HCT116 (cell line): Measurements from ENCODE around the gene ASB7. TPM values are rescaled to one million over a fixed set of nuclear protein-coding genes. Genes with fewer than 3 reads are reported as not detected.

Source experiments
- ATAC-seq: fragments of 200-7000 bp; cut with Tn5 transposase; 2 replicates; pipeline ENCODE4 v1.9.1; 2020; ENCODE audit warnings: mild to moderate bottlenecking, moderate library complexity
- BruUV-seq: library from RNA; stranded (reverse); fragments of 400-500 nt; replicated peaks from 2 replicates; lab custom pipeline; 2021; lab: Mats Ljungman, UMichigan
- CTCF ChIA-PET: fragments of 300-600 bp; sonication (Branson Sonifier 250); formaldehyde crosslinking; loops from one replicate; lab custom pipeline; 2021; ENCODE audit warnings: antibody characterized with exemption; lab: Charles Lee
- POLR2A ChIA-PET: fragments of 300-600, 350-600 bp; sonication (Branson Sonifier 250); formaldehyde crosslinking; loops from one replicate; lab custom pipeline; 2021; ENCODE audit warnings: antibody characterized with exemption; lab: Charles Lee
- RAD21 ChIA-PET, 2 experiments: fragments of 300-600 bp; sonication (Branson Sonifier 250); formaldehyde crosslinking; loops; one replicate each; lab custom pipeline; 2023; ENCODE audit warnings: low total read pairs in 2 of 2; ENCODE audit not compliant: uncharacterized antibody in 2 of 2, unreplicated experiment in 2 of 2, low non-redundant PET in 1 of 2; lab: Charles Lee
- DNase-seq: peaks from one replicate; pipeline ENCODE4 v3.0.0-alpha.2; 2010; ENCODE audit warnings: low read depth, low spot score
- H2AFZ ChIP-seq: fragments of 200-600 bp; shearing (Covaris generic), sonication (generic); 2 replicates; pipeline ENCODE4 v1.6.1; 2017; ENCODE audit warnings: low read depth, mixed run types, mixed read lengths, antibody characterized with exemption, low read length; ENCODE audit not compliant: poor library complexity, severe bottlenecking
- H3K27ac ChIP-seq: 2 replicates; pipeline ENCODE4 v1.5.1; 2012; ENCODE audit warnings: low read depth, low read length
- H3K27me3 ChIP-seq: fragments of 200-600 bp; sonication (generic); 2 replicates; pipeline ENCODE4 v1.6.1; 2016; ENCODE audit warnings: mixed run types, low read length, mixed read lengths; ENCODE audit not compliant: insufficient read depth
- H3K36me3 ChIP-seq, 2 experiments: fragments of 200-500 bp in 1 of 2; fragments of 200-600 bp in 1 of 2; sonication (Bioruptor generic) in 1 of 2; sonication (generic) in 1 of 2; 2 replicates each; pipeline versions ENCODE4 v1.5.1 to v1.6.1; 2014 to 2016; ENCODE audit warnings: low read length in 2 of 2, inconsistent platforms in 1 of 2, mixed read lengths in 1 of 2, mixed run types in 1 of 2; ENCODE audit not compliant: insufficient read depth in 2 of 2, control insufficient read depth in 1 of 2
- H3K4me1 ChIP-seq, 2 experiments: fragments of 200-600 bp in 1 of 2; sonication (generic) in 1 of 2; 2 replicates each; pipeline versions ENCODE4 v1.5.1 to v1.6.1; 2012 to 2017; ENCODE audit warnings: low read length in 2 of 2, inconsistent platforms in 1 of 2, mild to moderate bottlenecking in 1 of 2, mixed read lengths in 1 of 2, mixed run types in 1 of 2, moderate library complexity in 1 of 2; ENCODE audit not compliant: insufficient read depth in 2 of 2, control insufficient read depth in 1 of 2
- H3K4me2 ChIP-seq: fragments of 200-600 bp; sonication (generic); 2 replicates; pipeline ENCODE4 v1.6.1; 2017; ENCODE audit warnings: mixed run types, low read length, mixed read lengths
- H3K4me3 ChIP-seq, 2 experiments: fragments of 200-600 bp in 1 of 2; sonication (generic) in 1 of 2; replicated peaks in 1 of 2; 2 replicates each; pipeline ENCODE4 v1.5.1; 2011 to 2016; ENCODE audit warnings: low read length in 2 of 2, control low read depth in 1 of 2, low read depth in 1 of 2, mild to moderate bottlenecking in 1 of 2, mixed read lengths in 1 of 2, mixed run types in 1 of 2
- H3K79me2 ChIP-seq: fragments of 200-600 bp; sonication (generic); 2 replicates; pipeline ENCODE4 v1.6.1; 2017; ENCODE audit warnings: mild to moderate bottlenecking, mixed run types, low read length, moderate library complexity, mixed read lengths; ENCODE audit not compliant: insufficient read depth
- H3K9ac ChIP-seq: fragments of 200-600 bp; sonication (generic); 2 replicates; pipeline ENCODE4 v1.6.1; 2016; ENCODE audit warnings: low read length, mixed read lengths
- H3K9me2 ChIP-seq: fragments of 200-600 bp; sonication (generic), shearing (Covaris generic); 2 replicates; pipeline ENCODE4 v1.6.1; 2017; ENCODE audit warnings: mixed run types, mild to moderate bottlenecking, moderate library complexity; ENCODE audit not compliant: insufficient read depth
- H3K9me3 ChIP-seq, 2 experiments: fragments of 200-500 bp in 1 of 2; fragments of 200-600 bp in 1 of 2; sonication (Bioruptor generic) in 1 of 2; sonication (generic) in 1 of 2; 2 replicates each; pipeline ENCODE4 v1.6.1; 2014 to 2017; ENCODE audit warnings: low read length in 2 of 2, mixed read lengths in 2 of 2, inconsistent platforms in 1 of 2, low read depth in 1 of 2, mild to moderate bottlenecking in 1 of 2, mixed run types in 1 of 2, moderate library complexity in 1 of 2; ENCODE audit not compliant: control insufficient read depth in 1 of 2, insufficient read depth in 1 of 2
- H4K20me1 ChIP-seq: fragments of 200-600 bp; sonication (generic), shearing (Covaris generic); 2 replicates; pipeline ENCODE4 v1.6.1; 2017; ENCODE audit warnings: mixed run types, mild to moderate bottlenecking, moderate library complexity; ENCODE audit not compliant: insufficient read depth
- CBX3 ChIP-seq: IDR thresholded peaks from 2 replicates; pipeline ENCODE4 v1.6.1; 2012; ENCODE audit warnings: low read depth
- CTCF ChIP-seq, 3 experiments: fragments of 200-600 bp in 1 of 3; sonication (generic) in 1 of 3; IDR thresholded peaks in 2 of 3; conservative IDR thresholded peaks in 1 of 3; 2 replicates each; pipeline ENCODE4 v1.5.1; 2012 to 2017; ENCODE audit warnings: low read depth in 2 of 3, low read length in 2 of 3, antibody characterized with exemption in 1 of 3, borderline replicate concordance in 1 of 3, control low read depth in 1 of 3, mild to moderate bottlenecking in 1 of 3, mixed read lengths in 1 of 3, mixed run types in 1 of 3, moderate library complexity in 1 of 3; ENCODE audit not compliant: insufficient read depth in 1 of 3
- EGR1 ChIP-seq: IDR thresholded peaks from 2 replicates; pipeline ENCODE4 v1.6.1; 2012; ENCODE audit warnings: low read depth
- JUND ChIP-seq: IDR thresholded peaks from 2 replicates; pipeline ENCODE4 v1.6.1; 2012
- POLR2A ChIP-seq: IDR thresholded peaks from 2 replicates; pipeline ENCODE4 v1.7.0; 2011; ENCODE audit warnings: borderline replicate concordance; ENCODE audit not compliant: insufficient read depth, insufficient read length; ENCODE audit errors: extremely low read depth
- POLR2AphosphoS5 ChIP-seq: IDR thresholded peaks from 2 replicates; pipeline ENCODE4 v1.6.1; 2011; ENCODE audit warnings: mild to moderate bottlenecking, low read depth, low read length, moderate library complexity
- SIN3A ChIP-seq: IDR thresholded peaks from 2 replicates; pipeline ENCODE4 v1.6.1; 2012; ENCODE audit warnings: low read depth
- SRF ChIP-seq: IDR thresholded peaks from 2 replicates; pipeline ENCODE4 v1.6.1; 2012; ENCODE audit warnings: low read depth
- YY1 ChIP-seq: IDR thresholded peaks from 2 replicates; pipeline ENCODE4 v1.6.1; 2011; ENCODE audit warnings: low read length, low read depth, moderate library complexity, mild to moderate bottlenecking; ENCODE audit not compliant: insufficient replicate concordance; ENCODE audit errors: extremely low read depth
- ZBTB33 ChIP-seq: IDR thresholded peaks from 2 replicates; pipeline ENCODE4 v1.6.1; 2011; ENCODE audit warnings: mild to moderate bottlenecking, low read length, moderate library complexity; ENCODE audit not compliant: insufficient replicate concordance; ENCODE audit errors: extremely low read depth
- ZNF274 ChIP-seq: fragments of 200-500 bp; sonication (Bioruptor generic); IDR thresholded peaks from 2 replicates; pipeline ENCODE4 v1.6.1; 2014; ENCODE audit warnings: mild to moderate bottlenecking, low read depth, low read length, inconsistent platforms
- intact Hi-C: fragments of 100-400 bp; cut with micrococcal nuclease; formaldehyde crosslinking; loops from 2 replicates; pipeline ENCODE4 v1.10.0; 2022
- total RNA-seq: library from RNA; stranded (reverse); gene quantifications from one replicate; pipeline ENCODE4 v1.2.1, GENCODE V29; 2021; ENCODE audit not compliant: unreplicated experiment
- TF ChIP-seq, protein P1 (sequence below): IDR thresholded peaks from 2 replicates; pipeline ENCODE4 v1.6.1; 2012
- TF ChIP-seq, protein P2 (sequence below): IDR thresholded peaks from 2 replicates; pipeline ENCODE4 v1.6.1; 2012; ENCODE audit warnings: low read depth
- TF ChIP-seq, protein P3 (sequence below): IDR thresholded peaks from 2 replicates; pipeline ENCODE4 v1.6.1; 2012

The ASB7 gene
- total RNA-seq, 1 experiment from 2014 or later, result 16.6 TPM

DNA sequence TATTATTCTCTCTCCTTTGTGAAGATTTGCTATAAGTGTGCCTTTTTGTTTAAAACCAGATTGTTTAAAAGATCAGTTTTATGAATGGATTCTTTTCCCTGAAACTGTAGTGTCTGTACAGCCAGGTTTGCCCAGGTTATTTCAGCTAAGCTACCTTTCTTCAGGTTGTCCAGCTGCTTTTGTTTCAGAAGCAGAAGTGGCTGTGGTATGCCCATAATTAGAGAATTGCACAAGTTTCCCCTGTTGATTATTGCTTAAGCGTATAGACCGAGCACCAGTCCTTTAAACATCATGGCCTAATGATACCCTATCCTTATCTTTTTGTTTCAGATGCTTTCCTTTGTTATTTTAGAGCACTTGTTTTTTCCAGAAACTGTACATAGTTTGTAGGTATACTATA is 10.2 kb downstream of the ASB7 start:
- no peak overlapping the region for H3K4me2 ChIP-seq
- no TSS peak for BruUV-seq
- no peak overlapping the region for H3K27ac ChIP-seq
- H3K9me3 ChIP-seq, result no peaks in the 10 kb centered on the region
- RAD21 ChIA-PET, result no interaction called here
- no peak overlapping the region for H2AFZ ChIP-seq
- no peak overlapping the region for H3K9ac ChIP-seq
- H3K9me2 ChIP-seq, result no peaks in the 10 kb centered on the region
- TF ChIP-seq ZNF274 (no peak), EGR1 (no peak), CTCF (IDR thresholded peaks at IDR 0.05 in 2 of 3, conservative IDR thresholded peaks at IDR 0.05 in 1 of 3; ENCODE audit: borderline replicate concordance in 1 of 3, insufficient read depth in 1 of 3, low read depth in 2 of 3, low read length in 2 of 3) (no peak), CBX3 (no peak), POLR2AphosphoS5 (no peak), ZBTB33 (no peak), JUND (no peak), SRF (no peak), YY1 (no peak), POLR2A (no peak), SIN3A (no peak)
- TF ChIP-seq, protein P1, sequence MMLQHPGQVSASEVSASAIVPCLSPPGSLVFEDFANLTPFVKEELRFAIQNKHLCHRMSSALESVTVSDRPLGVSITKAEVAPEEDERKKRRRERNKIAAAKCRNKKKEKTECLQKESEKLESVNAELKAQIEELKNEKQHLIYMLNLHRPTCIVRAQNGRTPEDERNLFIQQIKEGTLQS, result no peak
- TF ChIP-seq, protein P2, sequence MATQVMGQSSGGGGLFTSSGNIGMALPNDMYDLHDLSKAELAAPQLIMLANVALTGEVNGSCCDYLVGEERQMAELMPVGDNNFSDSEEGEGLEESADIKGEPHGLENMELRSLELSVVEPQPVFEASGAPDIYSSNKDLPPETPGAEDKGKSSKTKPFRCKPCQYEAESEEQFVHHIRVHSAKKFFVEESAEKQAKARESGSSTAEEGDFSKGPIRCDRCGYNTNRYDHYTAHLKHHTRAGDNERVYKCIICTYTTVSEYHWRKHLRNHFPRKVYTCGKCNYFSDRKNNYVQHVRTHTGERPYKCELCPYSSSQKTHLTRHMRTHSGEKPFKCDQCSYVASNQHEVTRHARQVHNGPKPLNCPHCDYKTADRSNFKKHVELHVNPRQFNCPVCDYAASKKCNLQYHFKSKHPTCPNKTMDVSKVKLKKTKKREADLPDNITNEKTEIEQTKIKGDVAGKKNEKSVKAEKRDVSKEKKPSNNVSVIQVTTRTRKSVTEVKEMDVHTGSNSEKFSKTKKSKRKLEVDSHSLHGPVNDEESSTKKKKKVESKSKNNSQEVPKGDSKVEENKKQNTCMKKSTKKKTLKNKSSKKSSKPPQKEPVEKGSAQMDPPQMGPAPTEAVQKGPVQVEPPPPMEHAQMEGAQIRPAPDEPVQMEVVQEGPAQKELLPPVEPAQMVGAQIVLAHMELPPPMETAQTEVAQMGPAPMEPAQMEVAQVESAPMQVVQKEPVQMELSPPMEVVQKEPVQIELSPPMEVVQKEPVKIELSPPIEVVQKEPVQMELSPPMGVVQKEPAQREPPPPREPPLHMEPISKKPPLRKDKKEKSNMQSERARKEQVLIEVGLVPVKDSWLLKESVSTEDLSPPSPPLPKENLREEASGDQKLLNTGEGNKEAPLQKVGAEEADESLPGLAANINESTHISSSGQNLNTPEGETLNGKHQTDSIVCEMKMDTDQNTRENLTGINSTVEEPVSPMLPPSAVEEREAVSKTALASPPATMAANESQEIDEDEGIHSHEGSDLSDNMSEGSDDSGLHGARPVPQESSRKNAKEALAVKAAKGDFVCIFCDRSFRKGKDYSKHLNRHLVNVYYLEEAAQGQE, result no peak
- TF ChIP-seq, protein P3, sequence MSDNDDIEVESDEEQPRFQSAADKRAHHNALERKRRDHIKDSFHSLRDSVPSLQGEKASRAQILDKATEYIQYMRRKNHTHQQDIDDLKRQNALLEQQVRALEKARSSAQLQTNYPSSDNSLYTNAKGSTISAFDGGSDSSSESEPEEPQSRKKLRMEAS, result no peak
- CTCF ChIA-PET, result no interaction called here
- H3K79me2 ChIP-seq, result peaks cover 9% of the 10 kb centered on the region; the same call in 1 of the 2 replicates
- no peaks in the 10 kb centered on the region for H4K20me1 ChIP-seq
- POLR2A ChIA-PET, result no interaction called here
- H3K27me3 ChIP-seq, result no peaks in the 10 kb centered on the region
- no peaks in the 10 kb centered on the region for H3K4me1 ChIP-seq
- no peak overlapping the region for H3K4me3 ChIP-seq
- no peak for DNase-seq
- peaks cover 0 to 24% of the 10 kb centered on the region in 2 experiments; a peak in 2 of 4 replicates for H3K36me3 ChIP-seq
- no peak for ATAC-seq
- intact Hi-C loops, result no loop called here
